ENCODE results near the gene STAM. TPM values are rescaled to one million over a fixed set of nuclear protein-coding genes. Genes with fewer than 3 reads are reported as not detected.
"Not testable (repeated sequence)": the region's sequence is repeated elsewhere in the genome, so short reads cannot be mapped to it uniquely, and the experiment has no call there.

STAM gene
- total and polyA plus RNA-seq, 4 donors, result 11.9 to 76.8 (median 20.5) TPM

DNA sequence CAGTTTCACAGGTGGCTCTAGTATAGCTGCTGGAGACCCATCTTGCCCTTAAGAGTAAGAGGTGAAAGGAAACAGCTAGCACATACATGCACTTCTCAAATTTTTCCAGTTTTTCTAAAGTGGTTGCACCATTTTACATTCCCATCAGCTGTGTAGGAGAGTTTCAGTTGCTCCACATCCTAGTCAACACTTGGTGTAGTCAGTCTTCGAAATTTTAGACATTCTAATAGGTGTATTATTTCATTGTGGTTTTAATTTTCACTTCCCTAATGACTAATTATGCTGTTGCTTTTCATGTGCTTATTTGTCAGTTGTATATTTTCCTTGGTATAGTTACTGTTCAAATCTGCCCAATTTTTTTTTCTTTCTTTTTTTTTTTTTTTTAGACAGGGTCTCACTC, 17.3 kb upstream of the STAM start:
- DNase-seq (no peak), ATAC-seq (ENCODE audit: insufficient read depth, low FRiP score) (no peak)
- Histone ChIP-seq H3K4me1 (ENCODE audit: control insufficient read depth in 5 of 5, insufficient read depth in 5 of 5, low read length in 5 of 5) (no peaks in the 10 kb centered on the region), H3K27me3 (ENCODE audit: control insufficient read depth in 3 of 3, insufficient read depth in 3 of 3, low read length in 2 of 3) (no peaks in the 10 kb centered on the region), H3K9me3 (ENCODE audit: control insufficient read depth in 4 of 4, insufficient read depth in 3 of 4, low read length in 3 of 4) (no peaks in the 10 kb centered on the region), H3K27ac (ENCODE audit: low read depth in 1 of 2, low read length in 1 of 2) (no peak overlapping the region), H3K36me3 (ENCODE audit: control insufficient read depth in 4 of 4, insufficient read depth in 4 of 4, low read length in 4 of 4) (no peaks in the 10 kb centered on the region), H3K9ac (ENCODE audit: insufficient read depth in 1 of 2, low read length in 2 of 2) (no peak overlapping the region), H3K4me3 (no peak overlapping the region)
- no peak for TF ChIP-seq CTCF (IDR thresholded peaks at IDR 0.05; ENCODE audit: control extremely low read depth, extremely low read depth)
- 73 to 86% methylated on average over 1 of the region's 1 CpG for WGBS, 2 donors

- H3K27me3 ChIP-seq (ENCODE audit: control insufficient read depth in 3 of 3, insufficient read depth in 3 of 3, low read length in 2 of 3); H3K27ac ChIP-seq (ENCODE audit: low read depth in 1 of 2, low read length in 1 of 2); H3K4me3 ChIP-seq; H3K9ac ChIP-seq (ENCODE audit: insufficient read depth in 1 of 2, low read length in 2 of 2); H3K4me1 ChIP-seq (ENCODE audit: control insufficient read depth in 5 of 5, insufficient read depth in 5 of 5, low read length in 5 of 5); H3K36me3 ChIP-seq (ENCODE audit: control insufficient read depth in 4 of 4, insufficient read depth in 4 of 4, low read length in 4 of 4); H3K9me3 ChIP-seq (ENCODE audit: control insufficient read depth in 4 of 4, insufficient read depth in 3 of 4, low read length in 3 of 4); ATAC-seq (ENCODE audit: insufficient read depth, low FRiP score); DNase-seq: not testable (repeated sequence)
- 92 to 94% methylated on average over 8 of the region's 8 CpGs for WGBS, 2 donors
These were observed 11.4 kb upstream of the STAM start for GRCh38 chr10:17632590-17632989.

DNA sequence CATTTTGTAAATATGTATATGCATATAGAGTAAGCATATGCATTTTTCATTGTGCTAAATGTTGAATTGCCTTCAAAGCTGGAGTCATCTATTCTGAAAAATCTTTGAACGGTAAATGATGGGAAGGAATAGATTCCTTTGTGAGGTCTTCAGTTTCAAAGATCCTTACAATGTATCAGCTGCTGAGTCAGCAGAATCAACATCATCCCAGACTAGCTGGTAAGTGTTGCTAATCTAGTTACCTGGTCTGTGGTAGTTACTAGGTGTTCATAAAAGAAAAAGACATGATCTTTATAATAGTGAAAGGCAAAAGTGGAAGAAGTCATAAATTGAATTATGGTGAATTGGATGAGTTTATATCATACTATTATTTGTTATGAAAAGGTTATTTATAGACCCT, 10.6 kb upstream of the STAM start:
- no peak for TF ChIP-seq CTCF (IDR thresholded peaks at IDR 0.05; ENCODE audit: control extremely low read depth, extremely low read depth)

DNA sequence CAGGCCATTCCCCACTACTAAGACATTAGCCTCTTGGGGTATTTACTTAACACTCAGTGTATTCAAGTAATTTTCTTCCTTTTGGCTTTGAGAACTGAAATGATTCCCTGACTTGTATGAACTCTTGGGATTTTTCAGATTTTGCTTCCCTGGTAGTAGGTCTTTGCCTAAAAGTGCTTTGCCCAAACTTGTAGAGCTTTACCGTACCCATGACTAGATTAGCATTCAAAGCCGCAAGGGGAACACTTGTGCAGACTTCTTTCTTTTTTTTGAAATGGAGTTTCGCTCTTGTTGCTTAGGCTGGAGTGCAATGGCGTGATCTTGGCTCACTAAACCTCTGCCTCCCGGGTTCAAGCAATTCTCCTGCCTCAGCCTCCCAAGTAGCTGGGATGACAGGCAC, 6.1 kb upstream of the STAM start:
- Histone ChIP-seq H3K36me3 (ENCODE audit: control insufficient read depth in 4 of 4, insufficient read depth in 4 of 4, low read length in 4 of 4) (no peaks in the 10 kb centered on the region), H3K4me3 (no peak overlapping the region), H3K27me3 (ENCODE audit: control insufficient read depth in 3 of 3, insufficient read depth in 3 of 3, low read length in 2 of 3) (no peaks in the 10 kb centered on the region), H3K4me1 (ENCODE audit: control insufficient read depth in 5 of 5, insufficient read depth in 5 of 5, low read length in 5 of 5) (peaks cover 0 to 4% (median 0%) of the 10 kb centered on the region in 5 donors), H3K9me3 (ENCODE audit: control insufficient read depth in 4 of 4, insufficient read depth in 3 of 4, low read length in 3 of 4) (peaks cover 0 to 3% (median under 1%) of the 10 kb centered on the region in 4 donors), H3K27ac (ENCODE audit: low read depth in 1 of 2, low read length in 1 of 2) (no peak overlapping the region), H3K9ac (ENCODE audit: insufficient read depth in 1 of 2, low read length in 2 of 2) (no peak overlapping the region)
- no peak for DNase-seq
- no peak for ATAC-seq (ENCODE audit: insufficient read depth, low FRiP score)
- TF ChIP-seq CTCF (IDR thresholded peaks at IDR 0.05; ENCODE audit: control extremely low read depth, extremely low read depth), result no peak
- WGBS, 2 donors, result 84 to 90% methylated on average over 5 of the region's 5 CpGs

More for the DNA sequence above, 10.6 kb upstream of the STAM start:
- no peak overlapping the region for H3K4me3 ChIP-seq
- H3K27ac ChIP-seq (ENCODE audit: low read depth in 1 of 2, low read length in 1 of 2), result no peak overlapping the region
- 91 to 93% methylated on average over 1 of the region's 1 CpG for WGBS, 2 donors
- H3K36me3 ChIP-seq (ENCODE audit: control insufficient read depth in 4 of 4, insufficient read depth in 4 of 4, low read length in 4 of 4), result no peaks in the 10 kb centered on the region
- DNase-seq (no peak), ATAC-seq (ENCODE audit: insufficient read depth, low FRiP score) (no peak)
- H3K9ac ChIP-seq (ENCODE audit: insufficient read depth in 1 of 2, low read length in 2 of 2), result no peak overlapping the region
- H3K27me3 ChIP-seq (ENCODE audit: control insufficient read depth in 3 of 3, insufficient read depth in 3 of 3, low read length in 2 of 3), result no peaks in the 10 kb centered on the region
- H3K4me1 ChIP-seq (ENCODE audit: control insufficient read depth in 5 of 5, insufficient read depth in 5 of 5, low read length in 5 of 5), result no peaks in the 10 kb centered on the region
- H3K9me3 ChIP-seq (ENCODE audit: control insufficient read depth in 4 of 4, insufficient read depth in 3 of 4, low read length in 3 of 4), result no peaks in the 10 kb centered on the region
